ENCODE results near the gene ABCD3.

Gene ABCD3

DNA sequence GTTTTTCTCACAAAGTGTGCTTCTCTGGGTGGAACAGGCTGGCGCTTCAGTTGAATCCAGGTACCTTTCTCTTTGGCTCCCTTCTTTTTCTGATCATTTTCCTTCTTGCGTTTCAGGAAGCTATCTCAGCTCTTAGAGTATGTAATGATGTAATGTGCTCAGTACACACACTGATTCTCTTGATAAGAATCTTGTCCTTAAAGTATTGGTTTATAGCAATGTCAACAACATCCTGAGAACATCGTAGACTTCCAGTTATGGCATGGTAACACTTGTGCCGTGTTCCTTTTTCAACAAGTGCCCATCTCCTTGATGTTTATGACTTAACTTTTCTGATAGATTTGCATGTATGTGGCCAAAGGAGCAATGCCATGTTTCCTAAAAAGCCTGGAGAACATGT lies 11.7 kb upstream of the ABCD3 start:
- no peak overlapping the region for H3K4me3 ChIP-seq (replicated peaks; ENCODE audit: low read depth, low read length)
- no peaks in the 10 kb centered on the region for H3K36me3 ChIP-seq (ENCODE audit: control insufficient read depth, insufficient read depth, low read length)
- no peak for DNase-seq (ENCODE audit: extremely low read depth, insufficient read length)
- no peaks in the 10 kb centered on the region for H3K27me3 ChIP-seq (replicated peaks; ENCODE audit: control insufficient read depth, insufficient read depth, low read length)
- no peak for TF ChIP-seq CTCF (IDR thresholded peaks at IDR 0.05; ENCODE audit: insufficient read depth, low read length, poor library complexity, severe bottlenecking)

DNA sequence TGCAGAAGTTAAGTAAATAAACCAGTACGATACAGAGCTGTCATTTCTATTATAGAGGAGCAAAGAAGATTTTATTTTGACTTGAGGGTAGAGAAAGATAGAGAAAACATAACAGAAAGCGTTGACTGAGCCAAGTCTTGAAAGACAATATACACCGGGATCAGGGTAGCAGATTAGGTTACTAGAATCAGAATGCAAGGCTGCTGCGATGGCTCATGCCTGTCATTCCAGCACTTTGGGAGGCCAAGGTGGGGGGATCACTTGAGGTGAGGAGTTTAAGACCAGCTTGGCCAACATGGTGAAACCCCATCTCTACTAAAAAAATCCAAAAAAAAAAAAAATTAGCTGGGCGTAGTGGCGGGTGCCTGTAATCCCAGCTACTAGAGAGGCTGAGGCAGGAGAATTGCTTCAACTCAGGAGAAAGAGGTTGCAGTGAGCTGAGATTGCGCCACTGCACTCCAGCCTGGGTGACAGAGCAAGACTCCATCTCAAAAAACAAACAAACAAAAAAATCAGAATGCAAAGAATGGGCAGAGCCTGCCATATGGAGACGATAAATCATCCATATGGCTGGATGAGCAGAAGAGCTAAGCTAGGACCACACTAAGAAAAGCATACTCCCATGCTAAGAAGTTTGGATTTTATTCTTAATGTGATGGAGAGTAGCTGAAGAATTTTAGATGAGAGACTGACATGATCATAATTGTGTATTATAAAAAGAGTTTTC lies 9.9 kb upstream of the ABCD3 start:
- DNase-seq (ENCODE audit: extremely low read depth, insufficient read length) = no peak
- no peak for TF ChIP-seq CTCF (IDR thresholded peaks at IDR 0.05; ENCODE audit: insufficient read depth, low read length, poor library complexity, severe bottlenecking)
- Histone ChIP-seq H3K36me3 (ENCODE audit: control insufficient read depth, insufficient read depth, low read length) (no peaks in the 10 kb centered on the region), H3K27me3 (replicated peaks; ENCODE audit: control insufficient read depth, insufficient read depth, low read length) (no peaks in the 10 kb centered on the region), H3K4me3 (replicated peaks; ENCODE audit: low read depth, low read length) (no peak overlapping the region)

- DNase-seq (ENCODE audit: extremely low read depth, insufficient read length) = peak; percentile 21
- H3K4me3 ChIP-seq (replicated peaks; ENCODE audit: low read depth, low read length) = no peak overlapping the region
- H3K36me3 ChIP-seq (ENCODE audit: control insufficient read depth, insufficient read depth, low read length) = no peaks in the 10 kb centered on the region
- TF ChIP-seq CTCF (IDR thresholded peaks at IDR 0.05; ENCODE audit: insufficient read depth, low read length, poor library complexity, severe bottlenecking) = no peak
- H3K27me3 ChIP-seq (replicated peaks; ENCODE audit: control insufficient read depth, insufficient read depth, low read length) = no peaks in the 10 kb centered on the region
Measured at GRCh38 chr1:94411237-94411636, 7.0 kb upstream of the ABCD3 start.

GRCh38 chr1:94413311-94413710 lies 4.9 kb upstream of the ABCD3 start:
- no peak for TF ChIP-seq CTCF (IDR thresholded peaks at IDR 0.05; ENCODE audit: insufficient read depth, low read length, poor library complexity, severe bottlenecking)
- H3K4me3 ChIP-seq (replicated peaks; ENCODE audit: low read depth, low read length) = no peak overlapping the region
- DNase-seq (ENCODE audit: extremely low read depth, insufficient read length) = no peak
- no peaks in the 10 kb centered on the region for H3K36me3 ChIP-seq (ENCODE audit: control insufficient read depth, insufficient read depth, low read length)
- no peaks in the 10 kb centered on the region for H3K27me3 ChIP-seq (replicated peaks; ENCODE audit: control insufficient read depth, insufficient read depth, low read length)

DNA sequence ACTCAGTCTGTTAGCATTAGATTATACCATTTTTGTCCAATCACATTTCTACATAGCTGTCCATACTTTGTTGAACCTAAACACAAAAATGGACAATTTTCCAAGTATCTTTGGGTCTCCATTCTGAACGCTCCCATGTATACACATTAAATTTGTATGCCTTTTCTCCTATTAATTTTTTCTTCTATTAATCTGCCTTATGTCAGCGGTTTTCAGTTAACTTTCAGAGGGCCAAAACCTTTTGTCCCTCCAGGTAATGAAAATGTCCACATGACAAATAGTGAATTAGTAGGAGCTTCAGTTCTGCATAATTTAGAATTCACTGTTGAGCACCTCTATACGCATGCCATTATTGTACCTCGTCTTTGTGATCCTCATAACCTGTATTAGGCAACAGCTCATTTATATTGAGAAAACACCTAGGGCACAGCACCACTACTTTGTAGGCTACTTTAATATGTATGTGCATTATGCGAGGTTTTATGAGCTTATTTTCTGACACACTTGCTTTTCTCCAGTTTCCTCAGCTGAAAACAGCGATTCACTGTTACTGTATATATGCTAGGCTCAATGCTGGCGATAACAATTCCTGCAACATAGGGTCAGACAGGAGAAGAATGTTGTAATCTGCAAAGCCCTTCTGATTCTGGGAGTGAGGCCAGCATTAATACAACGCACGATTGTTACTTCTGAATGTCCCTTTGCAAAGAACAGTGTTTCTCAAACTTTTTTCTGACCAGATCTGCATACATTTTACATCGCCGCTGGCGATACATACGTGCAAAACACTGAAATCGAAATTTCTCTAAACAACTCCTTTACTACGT lies 1.1 kb upstream of the ABCD3 start:
- Histone ChIP-seq H3K4me3 (replicated peaks; ENCODE audit: low read depth, low read length) (peak overlapping the region; percentile 77), H3K27me3 (replicated peaks; ENCODE audit: control insufficient read depth, insufficient read depth, low read length) (no peaks in the 10 kb centered on the region), H3K36me3 (ENCODE audit: control insufficient read depth, insufficient read depth, low read length) (no peaks in the 10 kb centered on the region)
- no peak for TF ChIP-seq CTCF (IDR thresholded peaks at IDR 0.05; ENCODE audit: insufficient read depth, low read length, poor library complexity, severe bottlenecking)
- DNase-seq (ENCODE audit: extremely low read depth, insufficient read length) = no peak
